PC-3 (cell line): ENCODE data around the gene PLEKHA5. TPM values are rescaled to one million over a fixed set of nuclear protein-coding genes. Genes with fewer than 3 reads are reported as not detected.

Experiments
- ATAC-seq: fragments of 200-7000 bp; cut with Tn5 transposase; 2 replicates; pipeline ENCODE4 v1.9.1; 2020; ENCODE audit warnings: mild to moderate bottlenecking, moderate library complexity
- BruUV-seq: library from RNA; stranded (reverse); fragments of 400-500 nt; replicated peaks from 2 replicates; lab custom pipeline; 2021; lab: Mats Ljungman, UMichigan
- CTCF ChIA-PET: fragments of 300-600 bp; sonication (Branson Sonifier 250); formaldehyde crosslinking; loops from one replicate; lab custom pipeline; 2022; ENCODE audit warnings: antibody characterized with exemption; lab: Charles Lee
- POLR2A ChIA-PET: fragments of 300-600 bp; sonication (Branson Sonifier 250); formaldehyde crosslinking; loops from one replicate; lab custom pipeline; 2022; ENCODE audit warnings: antibody characterized with exemption; ENCODE audit not compliant: unreplicated experiment; lab: Charles Lee
- DNase-seq: peaks from one replicate; pipeline ENCODE4 v3.0.0-alpha.2; 2015
- H2AFZ ChIP-seq: fragments of 300-600 bp; sonication (generic); 2 replicates; pipeline ENCODE4 v1.6.0; 2016; ENCODE audit warnings: antibody characterized with exemption, low read length
- H3F3A ChIP-seq: fragments of 300-600 bp; sonication (generic); one replicate; pipeline ENCODE4 v1.6.0; 2017; ENCODE audit warnings: antibody characterized with exemption, low read length, control low read depth, mild to moderate bottlenecking; ENCODE audit not compliant: unreplicated experiment
- H3K27ac ChIP-seq: fragments of 300-600 bp; sonication (generic); 2 replicates; pipeline ENCODE4 v1.5.1; 2016; ENCODE audit warnings: mild to moderate bottlenecking, low read length
- H3K27me3 ChIP-seq: fragments of 300-600 bp; sonication (generic); 2 replicates; pipeline ENCODE4 v1.6.1; 2016; ENCODE audit warnings: low read length, mixed read lengths
- H3K36me3 ChIP-seq: fragments of 300-600 bp; sonication (generic); 2 replicates; pipeline ENCODE4 v1.6.1; 2016; ENCODE audit warnings: low read depth, mixed run types, low read length, mixed read lengths
- H3K4me1 ChIP-seq: fragments of 300-600 bp; sonication (generic); 2 replicates; pipeline ENCODE4 v1.5.1; 2016; ENCODE audit warnings: low read length; ENCODE audit not compliant: insufficient read depth
- H3K4me2 ChIP-seq: fragments of 300-600 bp; sonication (generic); 2 replicates; pipeline ENCODE4 v1.6.0; 2016; ENCODE audit warnings: low read length
- H3K4me3 ChIP-seq: fragments of 300-600 bp; sonication (generic); 2 replicates; pipeline ENCODE4 v1.5.1; 2016; ENCODE audit warnings: mild to moderate bottlenecking, low read length, mixed read lengths
- H3K79me2 ChIP-seq: fragments of 300-600 bp; sonication (generic); 2 replicates; pipeline ENCODE4 v1.6.1; 2017; ENCODE audit warnings: low read length, mixed read lengths
- H3K9ac ChIP-seq: fragments of 300-600 bp; sonication (generic); 2 replicates; pipeline ENCODE4 v1.6.0; 2016; ENCODE audit warnings: mild to moderate bottlenecking, low read length
- H3K9me2 ChIP-seq: fragments of 300-600 bp; sonication (generic); replicated peaks from 2 replicates; pipeline ENCODE4 v1.6.1; 2016; ENCODE audit warnings: mixed run types, low read length, mixed read lengths
- H3K9me3 ChIP-seq: fragments of 300-600 bp; sonication (generic); 2 replicates; pipeline ENCODE4 v1.6.1; 2016; ENCODE audit warnings: low read length, mixed read lengths
- H4K20me1 ChIP-seq: fragments of 300-600 bp; sonication (generic); 2 replicates; pipeline ENCODE4 v1.6.1; 2016; ENCODE audit warnings: low read length, mixed read lengths
- CTCF ChIP-seq: fragments of 300-600 bp; sonication (generic); conservative IDR thresholded peaks from 2 replicates; pipeline ENCODE4 v1.5.1; 2017; ENCODE audit warnings: antibody characterized with exemption, low read depth, mild to moderate bottlenecking, low read length
- EZH2 ChIP-seq: fragments of 300-600 bp; sonication (generic); IDR thresholded peaks from one replicate; pipeline ENCODE4 v1.6.1; 2017; ENCODE audit warnings: antibody characterized with exemption, mild to moderate bottlenecking, low read length; ENCODE audit not compliant: unreplicated experiment
- EZH2phosphoT487 ChIP-seq: fragments of 300-600 bp; sonication (generic); IDR thresholded peaks from 2 replicates; pipeline ENCODE4 v1.6.1; 2018; ENCODE audit warnings: mild to moderate bottlenecking, antibody characterized with exemption, low read length, borderline replicate concordance
- intact Hi-C: fragments of 100-400 bp; cut with micrococcal nuclease; formaldehyde crosslinking; loops from 2 replicates; pipeline ENCODE4 v1.9.0; 2023
- total RNA-seq: library from RNA; depleted of rRNA; stranded (reverse); fragments of >200 nt; gene quantifications from 2 replicates; pipeline ENCODE4 v1.2.3, GENCODE V29; 2014

Gene PLEKHA5
- total RNA-seq, 1 experiment from 2014 or later: 16.7 TPM

- DNase-seq (no peak), ATAC-seq (no peak)
- no TSS peak for BruUV-seq
- Histone ChIP-seq H3K9ac (no peak overlapping the region), H3K9me3 (no peaks in the 10 kb centered on the region), H2AFZ (no peak overlapping the region), H3F3A (no peaks in the 10 kb centered on the region), H3K4me3 (no peak overlapping the region), H3K27me3 (no peaks in the 10 kb centered on the region), H4K20me1 (no peaks in the 10 kb centered on the region), H3K27ac (no peak overlapping the region), H3K36me3 (no peaks in the 10 kb centered on the region), H3K79me2 (0 out of 2 replicates have a peak, but pooled peaks cover 3% of the 10 kb centered on the region), H3K9me2 (no peaks in the 10 kb centered on the region), H3K4me1 (no peaks in the 10 kb centered on the region), H3K4me2 (no peak overlapping the region)
- no peak for TF ChIP-seq CTCF
- TF ChIP-seq EZH2phosphoT487: no peak
- no peak for TF ChIP-seq EZH2
- intact Hi-C loops: no loop called here
- POLR2A ChIA-PET: no interaction called here
- CTCF ChIA-PET: no interaction called here
These were observed 48.2 kb downstream of the PLEKHA5 start for GRCh38 chr12:19177754-19178153.

- Histone ChIP-seq H4K20me1 (no peaks in the 10 kb centered on the region), H3K27ac (no peak overlapping the region), H3K9me3 (no peaks in the 10 kb centered on the region), H3K9me2 (no peaks in the 10 kb centered on the region), H3K36me3 (no peaks in the 10 kb centered on the region), H3K27me3 (no peaks in the 10 kb centered on the region), H3K79me2 (0 out of 2 replicates have a peak, but pooled peaks cover 1% of the 10 kb centered on the region), H3F3A (no peaks in the 10 kb centered on the region), H3K4me2 (no peak overlapping the region), H3K4me1 (no peaks in the 10 kb centered on the region), H3K9ac (no peak overlapping the region), H2AFZ (no peak overlapping the region), H3K4me3 (no peak overlapping the region)
- ATAC-seq (no peak), DNase-seq (no peak)
- no TSS peak for BruUV-seq
- ChIA-PET CTCF (no interaction called here), POLR2A (no interaction called here)
- no peak for TF ChIP-seq CTCF
- TF ChIP-seq EZH2phosphoT487: no peak
- no peak for TF ChIP-seq EZH2
- intact Hi-C loops: no loop called here
These were observed 50.5 kb downstream of the PLEKHA5 start for GRCh38 chr12:19179986-19180385.

GRCh38 chr12:19181666-19182426 is 52.3 kb downstream of the PLEKHA5 start:
- CTCF ChIA-PET: interaction anchor here (0.5 to 0.6 kb wide), 2 partner anchors 194 to 355 kb away, joined by 3 read pairs; no protein-coding TSS in a partner anchor
- Histone ChIP-seq H3K9me2 (no peaks in the 10 kb centered on the region), H3K9ac (no peak overlapping the region), H3K36me3 (no peaks in the 10 kb centered on the region), H3K79me2 (no peaks in the 10 kb centered on the region), H4K20me1 (no peaks in the 10 kb centered on the region), H3K9me3 (no peaks in the 10 kb centered on the region), H2AFZ (no peak overlapping the region), H3F3A (no peaks in the 10 kb centered on the region), H3K4me2 (no peak overlapping the region), H3K27ac (no peak overlapping the region), H3K4me1 (no peaks in the 10 kb centered on the region), H3K4me3 (no peak overlapping the region), H3K27me3 (no peaks in the 10 kb centered on the region)
- TF ChIP-seq EZH2 (no peak), CTCF (peak; percentile 42; the same call in 1 of the 2 replicates)
- intact Hi-C loops: loop anchor here (1.0 kb wide), 2 partner anchors 106 to 321 kb away; no protein-coding TSS in a partner anchor
- no TSS peak for BruUV-seq
- ATAC-seq (no peak), DNase-seq (peak; percentile 13)
- POLR2A ChIA-PET: no interaction called here
